ENCODE measurements around the gene BTBD16. TPM values are rescaled to one million over a fixed set of nuclear protein-coding genes. Genes with fewer than 3 reads are reported as not detected.

BTBD16 gene
- total and polyA plus RNA-seq, 9 donors = 0.42 to 1.8 TPM; not detected in 7

GRCh38 chr10:122298598-122299301 is 27.7 kb downstream of the BTBD16 start:
- no peak overlapping the region for H3K27ac ChIP-seq
- 24 to 31% (median 29%) methylated on average over 15 of the region's 15 CpGs for WGBS, 3 donors
- TF ChIP-seq EP300 (IDR thresholded peaks at IDR 0.05) (no peak), POLR2A (IDR thresholded peaks at IDR 0.05) (no peak), CTCF (IDR thresholded peaks at IDR 0.05) (peak; percentile 69 to 86 (median 85))
- H3K27me3 ChIP-seq = no peaks in the 10 kb centered on the region
- peak; percentile 69 to 87 (median 84) for DNase-seq
- H3K9me3 ChIP-seq = no peaks in the 10 kb centered on the region
- peak overlapping the region; percentile 21 for H3K4me3 ChIP-seq
- H3K36me3 ChIP-seq = no peaks in the 10 kb centered on the region
- H3K4me1 ChIP-seq (ENCODE audit: insufficient read depth) = no peaks in the 10 kb centered on the region
- intact Hi-C loops (cut with DNase I) = loop anchor here (5.0 to 10.0 kb wide), 5 partner anchors 44 to 269 kb away; no protein-coding TSS in a partner anchor

GRCh38 chr10:122299423-122300075 is 28.5 kb downstream of the BTBD16 start:
- no peak for TF ChIP-seq POLR2A (IDR thresholded peaks at IDR 0.05)
- no peak for TF ChIP-seq CTCF (IDR thresholded peaks at IDR 0.05)
- no peak for TF ChIP-seq EP300 (IDR thresholded peaks at IDR 0.05)
- WGBS, 3 donors = 85 to 87% (median 86%) methylated on average over 14 of the region's 14 CpGs
- Histone ChIP-seq H3K27ac (no peak overlapping the region), H3K36me3 (no peaks in the 10 kb centered on the region), H3K4me3 (no peak overlapping the region), H3K4me1 (ENCODE audit: insufficient read depth) (no peaks in the 10 kb centered on the region), H3K27me3 (no peaks in the 10 kb centered on the region), H3K9me3 (no peaks in the 10 kb centered on the region)
- intact Hi-C loops (cut with DNase I) = loop anchor here (5.0 to 10.0 kb wide), 6 partner anchors 43 to 268 kb away; partner anchors contain the start of gene PLEKHA1 (in 1 of the 4)
- no peak for DNase-seq

- DNase-seq = peak in 1 of 5 donors; percentile 24
- H3K4me1 ChIP-seq (ENCODE audit: insufficient read depth) = no peaks in the 10 kb centered on the region
- no peak overlapping the region for H3K4me3 ChIP-seq
- intact Hi-C loops (cut with DNase I) = loop anchor here in 1 of 4 donors (10.0 kb wide), 1 partner anchor 74 kb away; the partner anchor contains the start of gene PLEKHA1
- no peaks in the 10 kb centered on the region for H3K9me3 ChIP-seq
- H3K27me3 ChIP-seq = no peaks in the 10 kb centered on the region
- 53 to 62% (median 61%) methylated on average over 12 of the region's 12 CpGs for WGBS, 3 donors
- H3K36me3 ChIP-seq = no peaks in the 10 kb centered on the region
- no peak overlapping the region for H3K27ac ChIP-seq
- TF ChIP-seq CTCF (IDR thresholded peaks at IDR 0.05) = no peak
These were observed 30.1 kb downstream of the BTBD16 start for GRCh38 chr10:122301055-122301810.

GRCh38 chr10:122301811-122302115 is 30.7 kb downstream of the BTBD16 start:
- Histone ChIP-seq H3K27me3 (no peaks in the 10 kb centered on the region), H3K4me1 (ENCODE audit: insufficient read depth) (no peaks in the 10 kb centered on the region), H3K27ac (no peak overlapping the region), H3K36me3 (no peaks in the 10 kb centered on the region), H3K9me3 (no peaks in the 10 kb centered on the region), H3K4me3 (no peak overlapping the region)
- no peak for TF ChIP-seq POLR2A (IDR thresholded peaks at IDR 0.05)
- no peak for TF ChIP-seq CTCF (IDR thresholded peaks at IDR 0.05)
- TF ChIP-seq EP300 (IDR thresholded peaks at IDR 0.05) = no peak
- 75 to 88% (median 78%) methylated on average over 7 of the region's 7 CpGs for WGBS, 3 donors
- intact Hi-C loops (cut with DNase I) = loop anchor here in 1 of 4 donors (10.0 kb wide), 1 partner anchor 73 kb away; the partner anchor contains the start of gene PLEKHA1
- DNase-seq = peak in 1 of 5 donors; percentile 14

All from ovary (tissue), 9 donors.